Activated naive CD4-positive, alpha-beta T cell treated with anti-CD3 and anti-CD28 coated beads, Interleukin-2, amount 50 U/mL, for 16 hours (primary cell): ENCODE measurements around the gene ADIPOR2.
"Not testable (repeated sequence)": the region's sequence is repeated elsewhere in the genome, so short reads cannot be mapped to it uniquely, and the experiment has no call there.

Experiments used
- DNase-seq: peaks from one replicate; pipeline ENCODE4 v3.0.0-alpha.2; 2020

Gene ADIPOR2

DNA sequence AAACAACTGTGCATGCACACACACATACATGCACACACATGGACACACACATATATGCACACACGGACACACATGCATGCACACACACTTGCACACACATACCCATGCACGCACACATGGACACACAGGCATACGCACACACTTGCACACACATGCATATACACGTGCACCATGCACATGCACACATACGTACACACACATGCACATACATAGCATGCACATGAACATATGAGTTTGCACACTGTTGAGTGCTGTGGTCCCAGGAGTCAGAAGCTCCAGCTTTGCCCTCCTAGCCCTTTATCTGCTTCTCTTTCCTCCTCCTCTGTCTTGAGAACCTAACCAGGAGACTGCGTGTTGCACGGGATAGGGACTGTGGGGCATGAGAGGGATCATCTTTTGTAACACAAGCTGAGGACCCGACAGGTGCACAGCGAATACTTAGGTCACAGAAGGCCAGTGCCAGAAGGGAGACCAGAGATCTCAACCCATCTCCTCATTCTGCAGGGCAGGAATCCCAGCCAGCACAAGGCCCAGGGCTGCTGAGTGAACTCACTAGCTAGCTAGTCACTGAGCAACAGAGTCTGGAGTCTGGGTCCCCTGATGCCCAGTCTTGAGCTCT is 126.0 kb downstream of the ADIPOR2 start:
- DNase-seq: no peak

DNA sequence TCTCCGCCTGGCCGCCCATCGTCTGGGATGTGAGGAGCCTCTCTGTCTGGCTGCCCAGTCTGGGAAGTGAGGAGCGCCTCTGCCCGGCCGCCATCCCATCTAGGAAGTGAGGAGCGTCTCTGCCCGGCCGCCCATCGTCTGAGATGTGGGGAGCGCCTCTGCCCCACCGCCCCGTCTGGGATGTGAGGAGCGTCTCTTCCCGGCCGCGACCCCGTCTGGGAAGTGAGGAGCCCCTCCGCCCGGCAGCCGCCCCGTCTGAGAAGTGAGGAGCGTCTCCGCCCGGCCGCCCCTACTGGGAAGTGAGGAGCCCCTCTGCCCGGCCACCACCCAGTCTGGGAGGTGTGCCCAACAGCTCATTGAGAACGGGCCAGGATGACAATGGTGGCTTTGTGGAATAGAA is 127.1 kb downstream of the ADIPOR2 start:
- DNase-seq: not testable (repeated sequence)

- DNase-seq: no peak
Measured at GRCh38 chr12:1819050-1819449, 128.2 kb downstream of the ADIPOR2 start.

- DNase-seq: no peak
Measured at GRCh38 chr12:1819571-1819970, 128.7 kb downstream of the ADIPOR2 start.

DNA sequence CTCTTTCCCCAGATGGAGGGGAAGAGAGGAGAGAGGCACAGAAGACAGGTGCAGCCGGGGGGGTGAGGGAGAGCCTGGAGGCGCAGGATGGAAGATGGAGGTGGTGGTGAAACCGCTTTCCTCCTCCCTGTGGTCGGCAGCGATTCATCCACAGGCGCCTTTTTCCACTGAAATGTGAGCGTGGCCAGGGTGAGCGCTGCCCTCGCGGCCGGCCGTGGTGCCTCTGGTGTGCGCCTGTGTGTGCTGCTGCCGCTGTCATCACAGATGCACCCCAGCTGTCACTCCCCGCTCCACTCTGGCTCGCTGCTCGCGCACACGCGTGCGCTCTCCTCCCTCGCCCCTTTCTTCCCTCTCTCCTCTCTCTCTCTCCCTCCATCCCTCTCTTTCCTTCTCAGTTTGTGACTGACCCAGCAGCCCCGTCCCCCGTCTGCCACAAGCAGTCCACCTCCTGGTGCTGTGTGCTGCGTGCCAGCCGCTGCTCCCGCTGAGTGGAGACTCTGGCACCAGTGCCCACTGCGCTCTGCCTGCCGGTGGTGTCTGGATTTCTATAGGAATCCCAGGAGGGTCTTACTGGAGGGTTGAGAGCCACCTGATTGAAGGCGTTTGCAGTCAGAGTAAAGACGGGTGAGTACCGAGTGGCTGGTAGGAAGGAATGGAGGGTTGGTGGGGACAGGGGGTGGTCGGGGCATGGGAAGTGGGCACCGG is 129.5 kb downstream of the ADIPOR2 start, which contains the start of gene LRTM2:
Gene LRTM2 (plus strand): TSS at position 375 of the 705 bp plus-strand sequence. CDS start 7,584 bp downstream, outside the sequence.
- no peak for DNase-seq

GRCh38 chr12:1820896-1821291 is 130.0 kb downstream of the ADIPOR2 start:
- no peak for DNase-seq

DNA sequence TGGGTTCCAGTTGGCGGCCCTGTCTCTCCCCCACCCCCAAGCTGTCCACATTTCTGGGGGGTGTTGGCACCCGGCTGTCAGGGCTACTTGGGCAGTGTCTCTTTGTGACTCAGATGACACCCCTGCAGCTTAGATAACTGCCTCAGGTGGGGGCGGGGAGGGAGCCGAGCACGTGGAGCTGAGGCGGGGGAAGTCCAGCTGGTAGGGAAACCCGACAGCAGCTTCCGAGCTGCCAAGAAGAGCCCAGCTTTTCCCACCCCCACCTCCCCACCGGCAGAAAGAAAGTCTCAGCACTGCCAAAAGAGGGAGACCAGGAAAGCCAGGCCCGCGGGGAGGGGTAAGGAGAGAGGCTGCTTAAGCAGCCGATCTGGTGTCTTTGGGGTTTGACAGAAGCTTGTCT is 130.9 kb downstream of the ADIPOR2 start:
- DNase-seq: no peak

GRCh38 chr12:1822699-1823098 is 131.8 kb downstream of the ADIPOR2 start:
- no peak for DNase-seq

- DNase-seq: no peak
Measured at GRCh38 chr12:1823237-1823636, 132.4 kb downstream of the ADIPOR2 start.

- no peak for DNase-seq
Measured at GRCh38 chr12:1825382-1826102, 134.7 kb downstream of the ADIPOR2 start.

DNA sequence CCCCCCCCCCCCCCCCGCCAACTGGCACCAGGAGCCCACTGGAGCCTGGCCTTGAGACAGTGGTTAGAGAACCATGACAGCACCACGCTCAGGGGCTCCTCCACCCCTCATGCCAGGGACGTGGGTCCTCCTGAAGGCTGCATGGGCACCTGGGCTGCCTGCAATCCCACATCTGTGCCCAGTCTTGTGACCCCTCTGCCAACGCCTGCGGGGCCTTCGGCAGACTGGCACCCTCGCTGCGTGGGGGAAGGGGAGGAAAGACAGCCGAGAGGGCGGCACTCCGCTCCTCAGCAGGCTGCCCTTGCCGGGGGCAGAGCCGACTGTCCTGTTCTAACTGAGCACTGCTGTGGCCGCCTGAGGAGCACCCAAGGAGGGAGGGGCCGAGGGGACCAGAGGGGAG is 135.5 kb downstream of the ADIPOR2 start:
- DNase-seq: no peak

DNA sequence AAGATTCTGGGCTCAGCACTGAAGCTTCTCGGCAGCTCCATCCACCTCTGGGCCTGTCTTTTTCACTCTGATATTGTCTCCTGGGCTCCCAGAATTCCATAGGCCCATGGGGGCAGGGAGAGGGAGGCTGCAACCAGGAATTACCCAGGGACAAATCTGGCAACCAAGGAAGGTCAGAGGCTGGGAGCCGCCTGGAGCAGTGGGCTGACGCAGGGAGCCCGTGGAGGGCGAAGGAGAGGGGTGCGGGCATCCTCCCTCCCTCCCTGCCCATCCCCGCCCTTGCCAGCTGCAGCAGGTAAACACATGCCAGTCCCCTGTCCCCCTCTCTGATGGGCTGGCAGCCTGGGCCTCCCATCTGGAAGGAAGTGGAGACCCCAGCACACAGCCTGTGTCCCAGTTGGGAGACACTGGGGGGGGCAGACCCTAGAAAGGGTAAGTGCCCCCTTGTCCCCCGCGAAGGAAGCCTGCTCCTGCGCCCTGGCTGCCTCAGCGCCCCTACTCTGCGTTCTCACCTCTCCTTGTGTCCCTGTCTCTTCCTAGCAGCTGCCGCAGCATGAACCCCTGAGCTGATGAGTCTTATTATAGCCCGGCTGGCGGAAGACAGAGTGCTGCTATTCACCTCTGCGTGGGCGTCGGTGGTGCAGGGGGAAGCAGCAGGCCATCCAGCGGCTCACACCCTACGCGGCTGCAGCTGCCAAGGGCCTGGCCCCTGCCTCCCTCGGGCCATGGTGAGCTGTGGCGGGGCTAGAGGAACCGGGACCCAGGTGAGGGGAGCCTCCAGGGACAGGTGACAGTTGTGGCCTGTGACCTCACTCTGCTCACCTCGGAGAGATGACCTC is 136.2 kb downstream of the ADIPOR2 start:
- no peak for DNase-seq

GRCh38 chr12:1827826-1828805 is 137.2 kb downstream of the ADIPOR2 start:
- peak; percentile 5 for DNase-seq

DNA sequence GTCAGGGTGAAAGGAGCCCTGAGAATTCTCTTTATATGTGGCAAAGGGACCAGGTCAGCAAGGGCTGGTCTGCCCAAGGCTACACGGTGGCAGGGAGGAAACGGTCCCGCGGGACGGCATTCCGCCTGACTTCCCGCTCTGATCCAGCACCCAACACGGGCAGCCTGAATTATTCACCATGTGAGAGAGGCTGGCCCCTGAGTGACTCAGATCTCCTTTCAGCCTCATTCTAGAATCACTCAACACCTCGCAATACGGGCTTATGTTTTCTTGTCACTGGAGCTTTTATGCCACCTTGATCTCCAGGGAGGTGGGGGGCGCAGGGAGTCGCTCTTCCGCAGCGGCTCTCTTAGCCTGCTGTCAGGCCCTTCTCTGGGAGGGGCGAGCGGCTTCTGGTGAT is 138.0 kb downstream of the ADIPOR2 start:
- no peak for DNase-seq

DNA sequence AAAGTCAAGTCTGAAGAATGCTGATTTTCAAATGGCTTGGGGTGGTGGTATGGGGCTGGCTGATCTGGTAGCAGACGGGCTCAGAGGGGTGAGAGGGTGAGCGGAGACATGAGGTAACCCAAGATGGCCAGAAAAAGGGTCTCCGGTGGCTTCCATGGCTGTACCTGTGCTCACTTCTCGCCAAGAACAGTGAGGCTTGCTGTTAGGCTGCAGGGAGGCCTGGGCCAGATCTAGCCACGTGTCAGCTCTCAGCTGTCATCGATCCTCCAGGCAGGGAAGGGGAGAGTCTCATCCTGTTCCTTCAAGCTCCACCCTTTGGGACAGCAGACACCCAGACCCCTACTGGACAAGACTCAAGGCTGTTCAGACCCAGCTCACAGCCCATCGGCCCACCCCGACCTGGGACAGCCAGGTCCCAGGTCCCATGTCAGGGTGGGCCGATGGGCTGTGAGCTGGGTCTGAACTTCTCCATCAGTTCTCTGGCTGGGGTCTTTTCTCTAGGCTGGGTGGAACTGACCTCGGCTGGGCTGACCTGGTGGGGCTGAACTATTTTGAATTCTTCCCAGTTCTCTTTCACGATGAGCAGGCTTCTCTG is 138.5 kb downstream of the ADIPOR2 start:
- DNase-seq: peak; percentile 3

- peak; percentile 3 for DNase-seq
Measured at GRCh38 chr12:1830401-1830845, 139.6 kb downstream of the ADIPOR2 start.

GRCh38 chr12:1830981-1831963 is 140.4 kb downstream of the ADIPOR2 start:
- peak; percentile 10 for DNase-seq

GRCh38 chr12:1832801-1833595 is 142.1 kb downstream of the ADIPOR2 start:
- no peak for DNase-seq

DNA sequence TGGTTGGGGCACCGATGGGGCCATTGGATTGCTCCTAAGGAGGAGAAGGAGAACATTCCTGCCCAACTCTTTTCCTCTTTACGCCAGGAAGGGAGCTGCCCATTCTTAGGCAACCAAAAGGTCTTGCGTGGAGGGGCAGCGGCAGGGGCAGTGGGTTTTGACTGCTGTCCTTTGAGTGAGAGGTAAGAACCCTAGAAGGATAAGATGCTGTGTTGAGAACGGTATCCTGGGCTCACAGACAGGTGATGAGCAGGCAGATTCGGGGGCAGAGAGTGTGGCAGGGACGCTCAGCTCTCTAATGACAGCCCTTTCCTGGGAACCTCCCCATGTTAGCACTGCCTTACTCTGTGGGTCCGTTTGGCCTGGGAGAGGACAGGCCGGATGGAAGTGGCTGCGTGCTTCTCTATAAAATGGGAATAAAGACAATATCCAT is 142.7 kb downstream of the ADIPOR2 start:
- no peak for DNase-seq
